Measurements from ENCODE around the gene TOMM40L.

The TOMM40L gene

DNA sequence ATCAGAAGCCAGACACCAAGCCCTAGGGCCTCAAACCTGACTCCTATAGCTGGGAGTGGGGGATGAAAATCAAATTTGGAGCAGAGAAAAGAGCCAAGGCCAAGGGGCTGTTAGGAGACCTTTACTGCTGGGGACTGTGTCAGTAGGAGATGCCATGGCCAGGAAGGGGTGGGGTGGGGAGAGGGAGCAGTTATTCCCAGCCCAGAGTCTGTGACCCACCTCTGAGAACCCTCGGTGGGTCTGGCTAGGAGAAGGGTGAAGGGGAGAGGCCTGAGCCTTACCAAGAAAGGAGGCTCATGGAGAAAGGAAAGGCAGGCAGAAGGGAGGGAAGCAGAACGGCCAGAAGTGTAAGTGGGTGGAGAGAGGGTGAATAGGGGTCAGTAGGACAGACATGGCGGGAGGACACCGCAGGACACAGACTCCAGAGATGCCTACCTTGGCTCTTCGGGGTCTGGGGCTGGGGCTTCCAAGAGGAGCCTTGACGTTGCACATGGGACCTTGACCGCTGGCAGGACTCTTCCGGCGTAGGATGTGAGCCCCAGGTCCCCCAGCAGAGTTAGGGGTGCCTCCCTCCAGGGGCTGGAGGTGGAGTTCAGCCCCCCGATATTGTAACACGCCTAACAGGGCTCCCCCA, 28.2 kb upstream of the TOMM40L start:
- no peak for DNase-seq (ENCODE audit: low read depth, low spot score)

- no peak for DNase-seq (ENCODE audit: low read depth, low spot score)
These were observed 27.5 kb upstream of the TOMM40L start for GRCh38 chr1:161198194-161198896.

DNA sequence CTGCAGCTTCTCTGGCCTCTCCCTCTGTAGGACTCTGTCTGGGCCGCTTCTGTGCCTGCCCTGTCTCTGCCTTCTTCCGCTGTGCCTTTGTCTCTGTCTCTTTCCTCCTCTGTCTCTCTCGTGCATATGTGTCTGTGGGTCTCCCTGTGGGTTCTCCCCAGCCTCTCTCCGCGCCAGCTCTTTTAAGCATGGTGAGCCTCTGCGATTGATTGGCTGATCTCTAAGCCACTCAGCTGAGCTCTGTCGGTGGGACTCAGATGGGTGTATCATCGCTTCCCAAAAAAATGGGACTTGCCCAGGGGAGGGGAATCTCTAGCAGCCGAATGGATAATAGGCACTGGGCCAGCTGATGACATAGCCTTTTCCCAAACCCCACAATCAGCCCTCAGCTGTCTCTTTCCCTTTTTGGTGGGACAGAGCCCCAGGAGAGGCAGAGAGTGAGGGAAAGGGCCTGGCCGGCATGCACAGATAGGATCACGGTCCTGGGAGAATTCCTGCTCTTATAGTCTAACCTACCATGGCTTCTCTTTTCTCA, 26.9 kb upstream of the TOMM40L start, which contains the start of gene ADAMTS4:
Gene ADAMTS4, minus strand, starts transcription at position 158 of the 535 bp plus-strand sequence. CDS start 427 bp downstream, outside the sequence.
- no peak for DNase-seq (ENCODE audit: low read depth, low spot score)

DNA sequence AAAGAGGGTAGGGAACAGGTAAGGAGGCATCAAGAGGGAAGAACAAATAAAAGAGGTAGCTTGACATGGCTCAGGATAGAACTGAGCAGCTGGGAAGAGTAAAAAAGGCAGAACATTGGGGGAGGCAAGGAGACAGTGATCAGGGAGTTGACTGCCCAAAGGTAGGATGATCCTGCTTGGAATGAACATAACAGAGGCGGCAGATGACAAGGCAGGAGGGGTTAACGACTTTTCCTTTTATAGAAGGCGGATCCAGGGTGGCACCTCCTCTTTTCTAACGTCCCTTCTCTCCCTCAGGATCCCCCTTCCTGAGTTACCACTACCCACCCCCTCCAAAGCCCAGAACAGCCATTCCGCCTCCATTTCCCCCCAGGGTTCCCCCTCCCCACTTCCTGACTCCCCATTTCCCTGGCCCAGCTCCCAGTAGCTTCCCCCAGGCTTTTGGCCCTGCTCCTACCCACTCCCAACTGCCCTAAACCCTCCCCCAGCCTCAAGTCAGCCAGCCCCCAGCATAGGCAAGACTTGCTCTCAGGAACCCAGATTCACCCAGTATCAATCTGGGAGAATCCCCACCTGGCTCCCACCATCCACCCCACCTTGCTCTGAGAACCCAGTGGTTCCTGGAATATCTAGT, 26.2 kb upstream of the TOMM40L start:
- DNase-seq (ENCODE audit: low read depth, low spot score): no peak

GRCh38 chr1:161200421-161200991, 25.4 kb upstream of the TOMM40L start:
- no peak for DNase-seq (ENCODE audit: low read depth, low spot score)

DNA sequence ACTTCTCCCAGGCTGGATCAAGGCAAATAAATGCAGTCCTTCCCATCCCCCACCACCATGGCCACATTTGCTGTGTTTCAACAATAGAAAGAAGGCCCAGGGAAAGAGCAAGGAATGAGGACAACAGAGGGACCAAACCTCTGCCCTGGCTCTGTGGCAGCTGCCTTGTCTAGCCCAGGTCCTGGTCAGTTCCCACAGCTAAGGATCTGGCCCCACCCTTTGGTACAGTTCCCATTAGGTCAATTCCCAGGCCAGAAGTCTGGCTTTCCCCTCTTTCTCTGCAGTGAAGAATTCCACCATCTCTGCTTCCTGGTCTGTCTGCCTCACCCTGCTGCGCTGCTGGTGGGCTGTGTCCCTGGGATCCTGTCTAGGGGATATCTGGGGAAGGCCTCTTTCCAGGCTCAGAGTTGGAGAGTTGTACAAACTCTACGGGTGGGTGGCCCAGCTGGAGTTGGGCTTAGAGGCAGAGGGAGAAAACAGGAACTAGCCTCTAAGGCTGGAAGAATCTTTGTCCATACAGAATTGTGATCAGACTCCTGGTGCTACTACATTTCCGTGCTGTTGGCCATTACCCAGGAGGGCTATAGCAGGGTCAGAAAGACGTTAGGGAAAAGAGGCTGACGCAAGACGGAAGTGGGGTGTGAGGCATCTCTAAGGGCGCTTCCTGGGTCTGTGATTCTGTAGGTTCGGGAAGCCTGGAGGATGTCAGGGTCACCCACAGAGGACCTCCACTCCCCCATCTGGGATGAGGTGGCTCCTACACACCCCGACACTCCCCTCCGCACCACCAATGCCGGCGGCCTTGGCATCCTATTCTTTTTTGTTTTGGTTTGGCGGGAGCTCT, 24.6 kb upstream of the TOMM40L start:
- DNase-seq (ENCODE audit: low read depth, low spot score): no peak

DNA sequence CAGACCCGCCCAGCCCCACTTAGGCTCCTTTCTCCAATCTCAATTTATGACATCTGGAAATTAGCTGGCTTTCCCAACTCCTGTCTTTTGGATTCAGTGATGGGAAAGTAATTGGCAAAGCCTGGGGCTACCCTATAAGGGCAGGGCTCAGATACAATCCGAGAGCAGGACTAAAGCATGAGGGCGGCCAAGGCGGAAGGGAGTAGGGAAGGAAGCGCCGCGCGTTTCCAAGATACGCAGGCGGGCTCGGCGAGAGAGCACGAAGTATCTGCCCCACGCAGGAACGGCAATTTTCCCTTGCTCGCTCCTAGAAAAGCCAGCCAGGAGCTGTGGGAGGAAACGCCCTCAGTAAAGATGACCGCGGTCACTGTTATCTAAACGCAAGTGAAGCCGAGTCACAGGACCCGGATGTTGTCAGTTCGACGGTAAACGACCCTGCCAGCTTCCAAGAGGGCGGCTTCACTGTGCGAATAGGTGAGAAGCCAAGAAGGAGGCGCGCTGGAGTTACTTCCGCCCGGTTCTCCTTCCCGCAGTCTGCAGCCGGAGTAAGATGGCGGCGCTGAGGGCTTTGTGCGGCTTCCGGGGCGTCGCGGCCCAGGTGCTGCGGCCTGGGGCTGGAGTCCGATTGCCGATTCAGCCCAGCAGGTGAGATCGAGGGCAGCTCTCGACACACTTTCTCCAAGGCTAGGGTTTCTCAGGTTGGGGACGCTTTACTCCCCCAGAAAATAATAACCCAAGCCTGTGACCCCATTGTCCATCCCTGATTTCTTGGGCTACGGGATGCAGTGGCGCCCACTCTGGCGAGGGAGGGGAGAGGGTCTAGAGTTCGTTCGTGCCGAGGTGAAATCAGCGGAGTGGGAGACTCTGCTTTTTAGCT, 23.8 kb upstream of the TOMM40L start, which contains the start of gene NDUFS2:
Gene NDUFS2, plus strand, starts transcription at position 532 of the 877 bp plus-strand sequence. Its CDS starts 19 bp downstream, at position 551.
- DNase-seq (ENCODE audit: low read depth, low spot score): peak; percentile 99

DNA sequence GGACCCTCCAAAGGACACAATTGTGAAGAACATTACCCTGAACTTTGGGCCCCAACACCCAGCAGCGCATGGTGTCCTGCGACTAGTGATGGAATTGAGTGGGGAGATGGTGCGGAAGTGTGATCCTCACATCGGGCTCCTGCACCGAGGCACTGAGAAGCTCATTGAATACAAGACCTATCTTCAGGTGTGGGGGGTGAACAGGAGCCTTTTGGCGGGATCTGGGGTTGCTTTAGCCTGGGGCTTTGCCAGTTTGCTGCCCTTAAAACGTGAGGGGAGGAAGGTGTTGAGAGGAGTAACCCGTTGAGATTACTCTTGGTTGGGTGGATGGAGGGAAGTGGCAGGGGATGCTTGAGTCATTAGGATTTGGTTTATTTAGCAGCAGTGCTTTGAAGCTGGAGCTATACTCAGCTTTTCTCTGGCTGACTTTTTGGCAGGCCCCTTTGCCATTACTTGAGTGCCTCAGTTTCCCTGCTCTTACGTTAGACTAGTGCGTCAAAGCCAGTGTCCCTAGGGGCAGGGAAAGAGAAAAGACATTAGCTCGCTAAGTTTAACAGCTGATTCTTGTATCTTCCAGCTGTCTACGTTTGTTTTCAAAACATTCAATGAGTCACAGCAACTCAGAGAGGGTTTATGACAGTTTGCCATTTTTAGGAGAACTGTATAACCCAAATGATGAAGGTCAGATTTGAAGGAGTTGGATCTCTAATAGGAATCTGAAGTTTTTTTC, 19.3 kb upstream of the TOMM40L start:
- no peak for DNase-seq (ENCODE audit: low read depth, low spot score)

DNA sequence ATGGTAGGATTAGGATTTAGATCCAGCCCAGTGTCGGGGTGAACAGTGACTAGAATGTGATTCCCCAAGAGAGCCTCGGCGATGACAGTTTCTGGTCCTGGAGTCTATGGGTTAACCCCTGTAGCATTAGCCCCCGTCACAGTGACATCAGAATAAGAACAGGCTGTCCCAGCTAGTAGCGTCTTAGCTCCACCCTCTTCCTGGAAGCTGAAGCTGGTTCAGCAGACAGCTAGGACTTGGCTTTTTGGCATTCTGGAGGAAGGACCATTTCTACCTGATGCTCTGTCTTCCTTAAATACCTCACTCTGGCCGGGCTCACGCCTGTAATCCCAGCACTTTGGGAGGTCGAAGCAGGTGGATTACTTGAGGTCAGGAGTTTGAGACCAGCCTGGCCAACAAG, 18.7 kb upstream of the TOMM40L start:
- no peak for DNase-seq (ENCODE audit: low read depth, low spot score)

DNA sequence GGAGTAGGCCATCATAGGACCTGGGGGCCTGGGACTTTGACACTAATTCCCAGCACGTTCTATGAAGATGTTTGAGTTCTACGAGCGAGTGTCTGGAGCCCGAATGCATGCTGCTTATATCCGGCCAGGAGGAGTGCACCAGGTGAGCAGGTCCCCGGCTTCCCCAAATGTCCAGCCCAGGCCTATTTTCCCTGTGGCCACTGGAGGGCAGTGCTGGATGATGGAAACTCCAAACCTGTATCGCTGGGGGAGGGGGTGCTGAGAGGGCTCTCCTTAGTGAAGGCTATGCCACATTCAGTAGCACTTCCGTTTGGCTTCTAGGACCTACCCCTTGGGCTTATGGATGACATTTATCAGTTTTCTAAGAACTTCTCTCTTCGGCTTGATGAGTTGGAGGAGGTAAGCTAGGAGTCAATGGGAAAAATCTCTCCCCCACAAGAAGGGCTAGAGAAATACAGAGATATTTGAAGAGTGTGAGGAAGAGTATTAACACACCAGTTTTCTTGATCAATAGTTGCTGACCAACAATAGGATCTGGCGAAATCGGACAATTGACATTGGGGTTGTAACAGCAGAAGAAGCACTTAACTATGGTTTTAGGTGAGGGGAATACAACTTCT, 16.0 kb upstream of the TOMM40L start:
- DNase-seq (ENCODE audit: low read depth, low spot score): no peak

DNA sequence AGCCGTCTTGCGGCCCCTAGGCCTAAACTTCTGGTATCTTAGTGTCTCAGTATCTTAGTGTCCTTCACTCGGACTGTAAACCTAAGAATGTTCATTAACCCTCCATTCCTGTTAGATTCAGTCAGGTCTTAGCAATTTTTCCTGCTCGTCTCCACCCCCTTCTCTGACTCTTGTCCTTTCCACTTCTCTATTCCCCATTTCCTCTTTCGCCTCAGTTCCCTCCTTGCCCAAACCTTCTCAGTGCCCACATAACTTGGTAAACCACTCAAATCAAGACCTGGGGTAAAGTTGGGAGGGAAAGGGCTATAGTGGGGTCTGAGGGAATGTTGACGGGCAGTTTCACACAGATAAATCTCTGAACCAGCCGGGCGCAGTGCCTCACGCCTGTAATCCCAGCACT, 11.5 kb upstream of the TOMM40L start:
- no peak for DNase-seq (ENCODE audit: low read depth, low spot score)

- no peak for DNase-seq (ENCODE audit: low read depth, low spot score)
These were observed 10.8 kb upstream of the TOMM40L start, which contains the start of gene FCER1G for GRCh38 chr1:161215076-161215475. Gene FCER1G, plus strand, starts transcription at chr1:161215295. Its CDS starts 27 bp downstream, at chr1:161215322.

DNA sequence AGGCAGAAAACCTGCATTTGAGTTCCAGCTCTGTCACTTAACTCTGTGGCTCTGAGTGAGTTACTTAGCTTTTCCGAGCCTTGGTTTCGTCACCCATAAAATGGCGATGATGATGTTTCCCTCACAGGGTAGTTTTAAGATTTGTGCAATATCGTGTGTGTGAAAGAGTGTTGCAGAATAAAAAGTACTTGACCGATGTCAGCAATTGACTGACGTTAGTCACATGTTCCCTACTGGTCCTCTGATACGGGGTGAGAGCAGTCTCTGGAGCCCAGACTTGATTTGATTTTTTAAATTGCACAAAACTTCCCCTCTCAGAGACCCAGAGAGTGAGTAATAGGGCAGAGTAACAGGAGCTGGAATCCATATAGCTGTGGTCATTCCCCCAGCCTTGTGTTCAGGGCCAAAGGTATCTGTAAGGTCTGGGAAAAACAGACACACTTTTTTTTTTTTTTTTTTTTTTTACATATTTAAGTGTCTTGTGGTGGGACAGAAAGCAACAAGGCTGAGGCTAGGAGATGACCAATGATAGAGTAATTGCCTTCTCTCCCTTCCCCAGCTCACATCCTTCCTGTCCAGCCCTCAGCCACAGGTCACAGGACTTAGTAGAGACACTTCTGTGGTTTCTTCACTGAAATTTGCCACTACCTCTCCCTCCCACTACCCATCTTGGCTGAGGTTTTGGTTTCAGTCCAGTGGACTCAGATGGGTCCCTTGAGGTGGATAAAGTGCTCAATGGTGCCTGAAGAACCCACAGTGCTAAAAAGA, 8.7 kb upstream of the TOMM40L start:
- no peak for DNase-seq (ENCODE audit: low read depth, low spot score)

- DNase-seq (ENCODE audit: low read depth, low spot score): no peak
These were observed 8.0 kb upstream of the TOMM40L start for GRCh38 chr1:161217831-161218230.

DNA sequence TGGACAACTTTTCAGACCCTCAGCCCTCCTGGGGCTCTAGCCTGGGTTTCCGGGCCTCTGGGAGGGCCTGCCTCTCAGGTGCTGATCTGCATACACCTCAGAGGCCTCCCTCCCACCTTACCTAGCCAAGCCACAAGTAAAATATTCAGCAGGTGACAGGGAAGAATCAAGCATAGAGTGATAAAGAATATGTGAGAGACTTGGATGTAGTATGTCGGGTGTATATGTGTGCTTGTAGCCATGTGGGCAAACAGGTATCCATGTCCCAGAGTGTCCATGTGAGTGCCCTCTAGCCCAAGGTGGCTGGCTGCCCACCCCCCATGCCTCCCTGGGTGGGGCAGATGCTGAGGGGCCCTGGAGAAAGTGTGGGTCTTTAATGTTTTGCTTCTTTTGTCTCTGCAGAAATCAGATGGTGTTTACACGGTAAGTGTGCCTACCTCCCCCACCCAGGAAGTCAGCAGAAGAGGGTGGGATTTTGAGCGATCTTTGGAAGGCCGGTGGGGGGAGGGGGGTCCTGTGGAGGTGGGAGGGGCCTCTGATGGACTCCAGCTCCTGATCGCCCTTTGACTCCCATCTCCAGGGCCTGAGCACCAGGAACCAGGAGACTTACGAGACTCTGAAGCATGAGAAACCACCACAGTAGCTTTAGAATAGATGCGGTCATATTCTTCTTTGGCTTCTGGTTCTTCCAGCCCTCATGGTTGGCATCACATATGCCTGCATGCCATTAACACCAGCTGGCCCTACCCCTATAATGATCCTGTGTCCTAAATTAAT, 7.4 kb upstream of the TOMM40L start:
- DNase-seq (ENCODE audit: low read depth, low spot score): no peak

- no peak for DNase-seq (ENCODE audit: low read depth, low spot score)
These were observed 6.6 kb upstream of the TOMM40L start for GRCh38 chr1:161219078-161219892.
